ENCODE data around the gene PLXNB1. TPM values are rescaled to one million over a fixed set of nuclear protein-coding genes. Genes with fewer than 3 reads are reported as not detected.

The PLXNB1 gene
- total RNA-seq, 1 donor from 2014 or later = 63.7 TPM

DNA sequence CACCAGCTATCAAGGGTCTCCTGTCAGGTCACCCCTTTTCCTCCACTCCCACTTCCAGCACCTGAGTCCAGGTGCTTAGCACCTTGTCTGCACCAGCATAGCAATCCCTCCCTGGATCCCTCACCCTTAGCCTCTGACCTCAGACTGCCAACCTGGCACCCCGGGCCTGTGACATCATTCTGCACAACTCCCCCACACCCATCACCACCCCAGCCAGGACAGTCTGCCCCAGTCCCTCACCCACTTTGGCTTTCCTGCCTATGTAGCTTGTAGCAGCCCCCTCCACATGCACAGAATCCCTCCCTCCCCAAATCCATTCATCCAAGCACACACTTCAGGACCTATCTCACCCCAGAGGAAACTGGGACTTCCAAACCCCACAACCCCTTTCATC, 819 bp upstream of the PLXNB1 start:
- no peaks in the 10 kb centered on the region for H3K36me3 ChIP-seq (ENCODE audit: control insufficient read depth, insufficient read depth, low read length)
- peak; percentile 7 for FAIRE-seq
- TF ChIP-seq, protein P1, sequence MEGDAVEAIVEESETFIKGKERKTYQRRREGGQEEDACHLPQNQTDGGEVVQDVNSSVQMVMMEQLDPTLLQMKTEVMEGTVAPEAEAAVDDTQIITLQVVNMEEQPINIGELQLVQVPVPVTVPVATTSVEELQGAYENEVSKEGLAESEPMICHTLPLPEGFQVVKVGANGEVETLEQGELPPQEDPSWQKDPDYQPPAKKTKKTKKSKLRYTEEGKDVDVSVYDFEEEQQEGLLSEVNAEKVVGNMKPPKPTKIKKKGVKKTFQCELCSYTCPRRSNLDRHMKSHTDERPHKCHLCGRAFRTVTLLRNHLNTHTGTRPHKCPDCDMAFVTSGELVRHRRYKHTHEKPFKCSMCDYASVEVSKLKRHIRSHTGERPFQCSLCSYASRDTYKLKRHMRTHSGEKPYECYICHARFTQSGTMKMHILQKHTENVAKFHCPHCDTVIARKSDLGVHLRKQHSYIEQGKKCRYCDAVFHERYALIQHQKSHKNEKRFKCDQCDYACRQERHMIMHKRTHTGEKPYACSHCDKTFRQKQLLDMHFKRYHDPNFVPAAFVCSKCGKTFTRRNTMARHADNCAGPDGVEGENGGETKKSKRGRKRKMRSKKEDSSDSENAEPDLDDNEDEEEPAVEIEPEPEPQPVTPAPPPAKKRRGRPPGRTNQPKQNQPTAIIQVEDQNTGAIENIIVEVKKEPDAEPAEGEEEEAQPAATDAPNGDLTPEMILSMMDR (IDR thresholded peaks at IDR 0.05; ENCODE audit: insufficient read depth, low read length, severe bottlenecking) = no peak
- no peak for DNase-seq (ENCODE audit: low read depth)
- H3K27me3 ChIP-seq (ENCODE audit: control insufficient read depth, insufficient read depth, low read length) = no peaks in the 10 kb centered on the region
- H3K4me3 ChIP-seq (ENCODE audit: low read depth, low read length) = peak overlapping the region; percentile 66

DNA sequence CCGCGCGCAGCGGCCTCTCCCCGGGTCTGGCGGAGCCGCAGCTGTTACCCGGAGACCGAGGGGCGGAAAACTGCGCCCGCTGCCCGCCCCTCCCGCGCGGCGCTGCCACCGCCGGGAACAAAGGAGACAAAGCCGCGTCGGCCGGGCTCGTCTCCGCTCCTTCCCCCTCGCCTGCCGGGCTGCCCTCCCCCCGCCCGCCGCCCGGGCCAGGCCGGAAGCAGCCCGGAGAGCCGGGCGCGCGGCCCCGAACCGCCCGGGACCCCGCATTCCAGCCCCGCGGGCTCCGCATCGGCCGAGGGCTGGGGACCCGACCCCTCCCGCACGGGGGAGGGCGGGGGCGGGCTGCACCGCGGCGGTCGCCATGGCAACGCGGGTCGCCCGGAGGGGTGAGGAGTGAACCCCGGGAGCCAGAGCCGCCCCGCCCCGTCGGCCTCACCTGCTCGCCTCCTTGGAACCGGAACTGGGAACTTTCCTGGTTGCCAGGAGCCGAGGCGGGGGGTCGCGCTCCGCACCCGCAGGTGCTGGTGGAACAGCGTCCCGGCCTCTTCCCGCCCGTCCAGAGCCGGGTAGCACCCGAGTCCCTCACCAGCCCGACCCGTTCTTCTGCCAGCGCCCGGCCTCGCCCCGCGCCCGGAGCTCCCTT, 448 bp downstream of the PLXNB1 start:
- H3K4me3 ChIP-seq (ENCODE audit: low read depth, low read length) = peak overlapping the region; percentile 66
- TF ChIP-seq, protein P1 (IDR thresholded peaks at IDR 0.05; ENCODE audit: insufficient read depth, low read length, severe bottlenecking) = no peak
- peaks cover 2% of the 10 kb centered on the region for H3K36me3 ChIP-seq (ENCODE audit: control insufficient read depth, insufficient read depth, low read length)
- DNase-seq (ENCODE audit: low read depth) = peak; percentile 38
- no peak for FAIRE-seq
- no peaks in the 10 kb centered on the region for H3K27me3 ChIP-seq (ENCODE audit: control insufficient read depth, insufficient read depth, low read length)

DNA sequence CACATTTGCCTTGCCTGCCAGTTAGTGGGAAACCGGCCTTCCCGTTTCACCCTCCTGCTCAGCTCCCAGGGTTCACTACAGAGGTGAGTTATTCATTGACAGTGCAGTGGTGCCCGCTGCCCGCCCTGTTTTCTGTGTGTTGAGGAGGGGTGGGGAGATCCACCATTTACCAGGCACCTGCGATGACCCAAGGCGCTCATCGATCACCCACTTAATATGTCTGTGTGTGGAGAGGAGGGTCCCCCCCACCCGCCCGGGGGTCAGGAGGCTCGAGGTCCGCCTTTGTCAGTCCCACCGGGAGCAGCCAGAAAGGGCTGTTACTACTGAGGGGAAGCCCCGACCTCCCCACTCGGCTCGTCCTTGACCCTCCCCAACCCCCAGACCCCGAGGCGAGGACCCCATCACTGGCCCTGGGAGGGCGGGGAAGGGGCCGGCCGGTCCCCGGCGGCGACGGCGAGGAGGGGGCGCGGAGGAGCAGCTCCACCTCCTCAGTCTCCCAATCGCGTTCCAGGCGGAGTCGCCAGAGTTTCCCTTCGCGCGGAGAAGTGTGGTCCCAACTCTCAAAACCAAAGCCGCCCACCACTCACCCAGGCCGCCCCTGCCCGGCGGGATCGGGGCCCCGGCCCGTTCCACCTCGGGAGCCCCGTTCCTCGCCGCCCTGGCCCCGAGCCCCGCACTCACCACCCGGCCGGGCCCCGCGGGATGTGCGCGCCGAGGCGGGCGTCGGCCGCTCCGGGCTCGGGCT, 1.1 kb downstream of the PLXNB1 start:
- peak overlapping the region; percentile 66 for H3K4me3 ChIP-seq (ENCODE audit: low read depth, low read length)
- no peaks in the 10 kb centered on the region for H3K27me3 ChIP-seq (ENCODE audit: control insufficient read depth, insufficient read depth, low read length)
- H3K36me3 ChIP-seq (ENCODE audit: control insufficient read depth, insufficient read depth, low read length) = peaks cover 9% of the 10 kb centered on the region
- FAIRE-seq (no peak), DNase-seq (ENCODE audit: low read depth) (no peak)
- TF ChIP-seq, protein P1 (IDR thresholded peaks at IDR 0.05; ENCODE audit: insufficient read depth, low read length, severe bottlenecking) = no peak

DNA sequence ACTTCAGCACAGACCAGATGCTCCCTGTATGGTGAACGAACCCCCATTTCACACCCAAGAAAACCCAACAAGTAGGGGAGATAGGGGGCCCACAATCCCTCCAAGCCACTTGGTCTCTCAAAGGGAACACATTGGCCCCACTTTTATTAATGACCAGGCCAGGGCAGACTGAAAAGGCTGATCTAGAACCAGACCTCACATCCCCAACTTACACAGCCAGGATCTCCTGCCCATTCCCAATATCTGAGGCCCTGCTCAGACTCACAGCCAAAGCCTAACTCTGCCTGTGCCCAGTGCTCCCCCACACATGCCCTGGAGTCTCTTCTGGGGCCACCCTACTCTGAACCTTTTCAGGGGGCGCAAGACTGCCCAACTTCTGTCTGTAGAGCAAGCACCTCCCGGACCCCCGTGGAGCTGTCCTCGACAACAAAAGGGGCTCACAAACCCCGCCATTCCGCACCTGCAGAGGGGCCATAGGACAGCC, 1.8 kb downstream of the PLXNB1 start:
- H3K36me3 ChIP-seq (ENCODE audit: control insufficient read depth, insufficient read depth, low read length) = peaks cover 14% of the 10 kb centered on the region
- TF ChIP-seq, protein P1 (IDR thresholded peaks at IDR 0.05; ENCODE audit: insufficient read depth, low read length, severe bottlenecking) = no peak
- H3K4me3 ChIP-seq (ENCODE audit: low read depth, low read length) = peak overlapping the region; percentile 66
- no peaks in the 10 kb centered on the region for H3K27me3 ChIP-seq (ENCODE audit: control insufficient read depth, insufficient read depth, low read length)
- FAIRE-seq (no peak), DNase-seq (ENCODE audit: low read depth) (no peak)

DNA sequence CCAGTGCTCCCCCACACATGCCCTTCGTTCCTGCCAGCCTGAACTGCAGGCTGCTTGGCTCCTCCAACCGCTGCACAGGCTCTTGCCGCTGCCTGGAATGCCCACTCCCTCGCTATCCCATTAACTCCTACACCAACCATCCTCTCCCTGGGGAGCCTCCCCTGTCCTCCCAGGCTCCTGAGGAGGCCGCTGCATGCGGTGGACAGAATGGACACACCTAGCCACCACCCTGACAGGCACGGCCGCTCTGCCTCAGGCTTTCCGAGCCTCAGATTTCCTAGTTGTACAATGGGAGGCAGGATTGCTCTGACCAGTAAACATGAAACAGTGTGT, 2.3 kb downstream of the PLXNB1 start:
- Histone ChIP-seq H3K27me3 (ENCODE audit: control insufficient read depth, insufficient read depth, low read length) (no peaks in the 10 kb centered on the region), H3K36me3 (ENCODE audit: control insufficient read depth, insufficient read depth, low read length) (peaks cover 17% of the 10 kb centered on the region), H3K4me3 (ENCODE audit: low read depth, low read length) (peak overlapping the region; percentile 66)
- TF ChIP-seq, protein P1 (IDR thresholded peaks at IDR 0.05; ENCODE audit: insufficient read depth, low read length, severe bottlenecking) = no peak
- no peak for FAIRE-seq
- DNase-seq (ENCODE audit: low read depth) = no peak
